Endothelial cell of umbilical vein (primary cell): Measurements from ENCODE around the gene CPLX1. TPM values are rescaled to one million over a fixed set of nuclear protein-coding genes. Genes with fewer than 3 reads are reported as not detected.

Experiments
- BruUV-seq: library from RNA; stranded (reverse); fragments of 400-500 nt; replicated peaks from 2 replicates; lab custom pipeline; 2021; lab: Mats Ljungman, UMichigan
- CTCF ChIA-PET: fragments of 300-600, 350-600 bp; sonication (Branson Sonifier 250); formaldehyde crosslinking; loops from one replicate; lab custom pipeline; 2021; ENCODE audit warnings: antibody characterized with exemption, inconsistent platforms; lab: Charles Lee
- POLR2A ChIA-PET: fragments of 300-600, 350-600 bp; sonication (Branson Sonifier 250); formaldehyde crosslinking; loops from one replicate; lab custom pipeline; 2021; ENCODE audit warnings: antibody characterized with exemption, inconsistent platforms; lab: Charles Lee
- DNase-seq: peaks from one replicate; pipeline ENCODE4 v3.0.0-alpha.2; 2011; ENCODE audit warnings: low read depth, low spot score
- FAIRE-seq: peaks from 2 replicates; lab custom pipeline; 2011; peaks lifted over from hg19 to GRCh38; lab: Jason Lieb, UNC
- H2AFZ ChIP-seq: 2 replicates; pipeline ENCODE4 v1.6.0; 2012; ENCODE audit warnings: low read depth, low read length, control low read depth, inconsistent platforms
- H3K27ac ChIP-seq: 2 replicates; pipeline ENCODE4 v1.5.1; 2011; ENCODE audit warnings: low read depth, mild to moderate bottlenecking, control low read depth, low read length, moderate library complexity; ENCODE audit not compliant: insufficient read depth
- H3K27me3 ChIP-seq, 2 experiments: 2 replicates each; pipeline versions ENCODE4 v1.6.0 to v1.6.1; 2011; ENCODE audit warnings: low read length in 2 of 2, mixed read lengths in 1 of 2; ENCODE audit not compliant: control insufficient read depth in 2 of 2, insufficient read depth in 2 of 2
- H3K36me3 ChIP-seq, 2 experiments: 2 replicates in 1 of 2; 3 replicates in 1 of 2; pipeline ENCODE4 v1.5.1; 2011; ENCODE audit warnings: low read length in 2 of 2, mild to moderate bottlenecking in 1 of 2, moderate library complexity in 1 of 2; ENCODE audit not compliant: control insufficient read depth in 2 of 2, insufficient read depth in 2 of 2; ENCODE audit errors: extremely low read depth in 1 of 2
- H3K4me1 ChIP-seq: 3 replicates; pipeline ENCODE4 v1.5.1; 2011; ENCODE audit warnings: mild to moderate bottlenecking, low read length; ENCODE audit not compliant: control insufficient read depth, insufficient read depth; ENCODE audit errors: extremely low read depth
- H3K4me2 ChIP-seq: 2 replicates; pipeline ENCODE4 v1.6.1; 2011; ENCODE audit warnings: low read length, control low read depth, mixed read lengths; ENCODE audit not compliant: insufficient read depth
- H3K4me3 ChIP-seq, 3 experiments: fragments of 200-600 bp in 1 of 3; sonication (generic), shearing (Covaris generic) in 1 of 3; replicated peaks in 1 of 3; 2 replicates each; pipeline ENCODE4 v1.5.1; 2011 to 2016; ENCODE audit warnings: control low read depth in 3 of 3, low read length in 3 of 3, mild to moderate bottlenecking in 2 of 3, inconsistent platforms in 1 of 3, low read depth in 1 of 3, moderate library complexity in 1 of 3; ENCODE audit not compliant: insufficient read depth in 1 of 3
- H3K79me2 ChIP-seq: 2 replicates; pipeline ENCODE4 v1.6.0; 2012; ENCODE audit warnings: low read length, inconsistent platforms; ENCODE audit not compliant: control insufficient read depth, insufficient read depth
- H3K9ac ChIP-seq: replicated peaks from 2 replicates; pipeline ENCODE3; 2011; ENCODE audit warnings: low read length, control low read depth; ENCODE audit not compliant: insufficient read depth; ENCODE audit errors: extremely low read depth
- H3K9me1 ChIP-seq: replicated peaks from 3 replicates; pipeline ENCODE4 v1.6.0; 2011; ENCODE audit warnings: mild to moderate bottlenecking, low read length; ENCODE audit not compliant: control insufficient read depth, insufficient read depth; ENCODE audit errors: extremely low read depth
- H3K9me3 ChIP-seq: replicated peaks from 2 replicates; pipeline ENCODE4 v1.5.1; 2012; ENCODE audit warnings: low read length, inconsistent platforms; ENCODE audit not compliant: control insufficient read depth, insufficient read depth
- H4K20me1 ChIP-seq: replicated peaks from 2 replicates; pipeline ENCODE3; 2011; ENCODE audit warnings: mild to moderate bottlenecking, low read length; ENCODE audit not compliant: control insufficient read depth, insufficient read depth; ENCODE audit errors: extremely low read depth
- EZH2 ChIP-seq: IDR thresholded peaks from 2 replicates; pipeline ENCODE4 v1.6.1; 2012; ENCODE audit warnings: borderline replicate concordance, low read depth, mild to moderate bottlenecking, moderate library complexity, low read length, inconsistent platforms; ENCODE audit not compliant: severe bottlenecking
- JUN ChIP-seq: IDR thresholded peaks from 2 replicates; pipeline ENCODE4 v1.6.1; 2011; ENCODE audit warnings: borderline replicate concordance, low read depth; ENCODE audit not compliant: insufficient read length, insufficient read depth
- MYC ChIP-seq: IDR thresholded peaks from one replicate; pipeline ENCODE4 v1.6.1; 2011; ENCODE audit warnings: mild to moderate bottlenecking, low read depth, low read length
- POLR2AphosphoS5 ChIP-seq: IDR thresholded peaks from 2 replicates; pipeline ENCODE4 v1.6.1; 2012; ENCODE audit warnings: low read depth, mild to moderate bottlenecking, control low read depth, low read length, moderate library complexity; ENCODE audit not compliant: insufficient read depth
- dilution Hi-C: fragments of 300-500 bp; cut with MboI; formaldehyde crosslinking; loops from one replicate; pipeline ENCODE4 v1.15.0; 2019; ENCODE audit warnings: low sequenced_read_pairs; ENCODE audit not compliant: extremely low pct_ligation_motif_present
- intact Hi-C: fragments of 100-400 bp; cut with micrococcal nuclease; formaldehyde crosslinking; loops from one replicate; pipeline ENCODE4 v1.10.0; 2022
- polyA plus RNA-seq, 4 experiments: library from polyadenylated mRNA; depleted of rRNA in 3 of 4; stranded (reverse) in 3 of 4; unstranded in 1 of 4; fragments of >200 nt; gene quantifications; 2 replicates each; pipeline versions ENCODE4 v1.2.1 to v1.2.3, GENCODE V29; 2011 to 2012; ENCODE audit warnings: missing spikeins in 1 of 4
- total RNA-seq: library from RNA; stranded (reverse); gene quantifications from 2 replicates; pipeline ENCODE4 v1.2.3, GENCODE V29; 2021

Gene CPLX1
- total and polyA plus RNA-seq, 2 donors (not counting 3 experiments of a cell fraction or from before 2014, with no cell fraction given) = 1.0 to 1.8 TPM

- no peaks in the 10 kb centered on the region for H3K79me2 ChIP-seq
- BruUV-seq = no TSS peak
- dilution Hi-C loops = no loop called here
- no peaks in the 10 kb centered on the region for H3K9me3 ChIP-seq
- TF ChIP-seq POLR2AphosphoS5 (no peak), EZH2 (peak; percentile 73), JUN (no peak)
- FAIRE-seq (no peak), DNase-seq (no peak)
- H3K4me1 ChIP-seq = no peaks in the 10 kb centered on the region
- no peaks in the 10 kb centered on the region for H4K20me1 ChIP-seq
- no peak overlapping the region for H2AFZ ChIP-seq
- no peak overlapping the region for H3K9ac ChIP-seq
- intact Hi-C loops = loop anchor here (5.0 kb wide), 1 partner anchor 45 kb away; no protein-coding TSS in a partner anchor
- ChIA-PET CTCF (no interaction called here), POLR2A (no interaction called here)
- H3K27ac ChIP-seq = no peak overlapping the region
- no peaks in the 10 kb centered on the region for H3K9me1 ChIP-seq
- no peak overlapping the region for H3K4me2 ChIP-seq
- H3K27me3 ChIP-seq = peaks cover 26 to 29% of the 10 kb centered on the region in 2 experiments
- H3K4me3 ChIP-seq = no peak overlapping the region
- no peaks in the 10 kb centered on the region for H3K36me3 ChIP-seq
Observed at GRCh38 chr4:827209-828081, 1.5 kb upstream of the CPLX1 start.

- Histone ChIP-seq H3K79me2 (no peaks in the 10 kb centered on the region), H3K27ac (no peak overlapping the region), H3K4me3 (no peak overlapping the region), H4K20me1 (no peaks in the 10 kb centered on the region), H3K4me1 (no peaks in the 10 kb centered on the region), H3K36me3 (no peaks in the 10 kb centered on the region), H3K9ac (no peak overlapping the region), H3K9me3 (no peaks in the 10 kb centered on the region), H3K4me2 (no peak overlapping the region), H3K9me1 (no peaks in the 10 kb centered on the region), H3K27me3 (peaks cover 26 to 29% of the 10 kb centered on the region in 2 experiments), H2AFZ (no peak overlapping the region)
- dilution Hi-C loops = no loop called here
- DNase-seq (no peak), FAIRE-seq (no peak)
- TF ChIP-seq MYC = no peak
- TF ChIP-seq EZH2 = peak; percentile 84
- TF ChIP-seq JUN = no peak
- ChIA-PET POLR2A (no interaction called here), CTCF (no interaction called here)
- no TSS peak for BruUV-seq
- intact Hi-C loops = loop anchor here (5.0 kb wide), 1 partner anchor 44 kb away; no protein-coding TSS in a partner anchor
Observed at GRCh38 chr4:826508-827208, 729 bp upstream of the CPLX1 start.
